AG09309 (cell line): ENCODE results near the gene CSRP1.

Source experiments
- DNase-seq: peaks from one replicate; pipeline ENCODE4 v3.0.0-alpha.2; 2010; ENCODE audit warnings: low read depth
- H3K4me3 ChIP-seq: 2 replicates; pipeline ENCODE4 v1.5.1; 2011; ENCODE audit warnings: mild to moderate bottlenecking, low read depth, low read length, moderate library complexity; ENCODE audit not compliant: control insufficient read depth
- TF ChIP-seq, protein P1 (sequence below): IDR thresholded peaks from 2 replicates; pipeline ENCODE4 v1.5.1; 2011; ENCODE audit warnings: mild to moderate bottlenecking, low read depth, low read length, inconsistent platforms; ENCODE audit not compliant: insufficient read depth, control insufficient read depth; ENCODE audit errors: missing control alignments

The CSRP1 gene

DNA sequence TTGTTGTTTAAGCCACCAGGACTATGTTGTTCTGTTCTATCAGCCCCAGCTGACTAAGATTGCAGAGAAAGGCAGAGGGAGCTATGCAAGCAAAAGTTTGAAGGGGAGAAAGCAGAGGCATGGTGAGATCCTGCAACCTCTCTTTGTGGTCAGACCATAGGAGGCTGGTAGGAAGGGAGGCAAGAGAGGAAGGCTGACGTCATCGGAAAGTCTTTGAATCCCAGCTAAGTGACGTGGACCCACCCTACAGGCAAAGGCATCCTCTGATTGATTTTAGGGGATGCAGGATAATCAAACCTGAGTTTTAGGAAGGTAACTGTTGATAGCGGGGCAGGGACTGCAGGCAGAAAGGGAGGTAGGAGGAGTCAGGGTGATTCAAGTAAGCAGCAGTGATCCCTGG, 62.1 kb downstream of the CSRP1 start:
- TF ChIP-seq, protein P1, sequence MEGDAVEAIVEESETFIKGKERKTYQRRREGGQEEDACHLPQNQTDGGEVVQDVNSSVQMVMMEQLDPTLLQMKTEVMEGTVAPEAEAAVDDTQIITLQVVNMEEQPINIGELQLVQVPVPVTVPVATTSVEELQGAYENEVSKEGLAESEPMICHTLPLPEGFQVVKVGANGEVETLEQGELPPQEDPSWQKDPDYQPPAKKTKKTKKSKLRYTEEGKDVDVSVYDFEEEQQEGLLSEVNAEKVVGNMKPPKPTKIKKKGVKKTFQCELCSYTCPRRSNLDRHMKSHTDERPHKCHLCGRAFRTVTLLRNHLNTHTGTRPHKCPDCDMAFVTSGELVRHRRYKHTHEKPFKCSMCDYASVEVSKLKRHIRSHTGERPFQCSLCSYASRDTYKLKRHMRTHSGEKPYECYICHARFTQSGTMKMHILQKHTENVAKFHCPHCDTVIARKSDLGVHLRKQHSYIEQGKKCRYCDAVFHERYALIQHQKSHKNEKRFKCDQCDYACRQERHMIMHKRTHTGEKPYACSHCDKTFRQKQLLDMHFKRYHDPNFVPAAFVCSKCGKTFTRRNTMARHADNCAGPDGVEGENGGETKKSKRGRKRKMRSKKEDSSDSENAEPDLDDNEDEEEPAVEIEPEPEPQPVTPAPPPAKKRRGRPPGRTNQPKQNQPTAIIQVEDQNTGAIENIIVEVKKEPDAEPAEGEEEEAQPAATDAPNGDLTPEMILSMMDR, result no peak
- H3K4me3 ChIP-seq, result no peak overlapping the region
- no peak for DNase-seq

DNA sequence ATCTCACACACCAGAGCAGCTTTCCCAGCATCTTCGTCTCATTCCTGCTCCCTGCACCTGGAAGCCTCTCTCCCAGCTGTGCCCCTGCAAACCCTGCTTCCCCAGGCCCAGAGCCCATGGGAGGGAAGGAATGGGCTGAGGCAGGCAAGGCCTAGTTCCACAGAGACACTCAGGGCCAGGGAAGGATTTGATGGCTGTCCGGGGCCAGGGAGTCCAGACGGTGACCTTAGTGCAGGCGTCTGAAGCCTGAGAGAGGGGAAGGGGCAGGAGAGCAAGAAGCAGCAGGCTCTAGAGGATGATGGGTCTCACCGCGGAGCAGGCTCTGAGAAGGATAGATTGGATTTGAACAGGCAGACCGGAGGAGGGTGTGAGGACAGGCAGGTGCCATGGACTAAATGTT, 63.2 kb downstream of the CSRP1 start:
- no peak overlapping the region for H3K4me3 ChIP-seq
- DNase-seq, result no peak
- TF ChIP-seq, protein P1, result no peak

DNA sequence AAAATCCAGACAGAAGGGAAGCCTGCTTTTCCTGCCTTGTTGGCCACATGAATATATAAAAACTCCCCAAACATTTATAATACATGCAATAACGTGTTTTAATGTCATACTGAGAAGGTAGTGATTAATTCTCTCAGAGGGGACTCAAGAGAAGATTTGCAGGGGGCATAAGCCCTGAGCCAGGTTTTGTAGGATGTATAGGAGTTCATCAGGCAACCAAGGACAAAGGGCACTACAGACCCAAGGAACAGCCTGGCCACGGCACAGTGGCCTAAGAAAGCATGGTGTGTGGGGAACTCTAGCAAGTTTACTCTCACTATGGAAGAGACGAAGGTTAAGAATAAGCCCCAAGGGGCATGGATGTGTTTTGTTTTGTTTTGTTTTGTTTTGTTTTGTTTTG, 70.0 kb downstream of the CSRP1 start:
- TF ChIP-seq, protein P1, result no peak
- H3K4me3 ChIP-seq, result no peak overlapping the region
- DNase-seq, result no peak

DNA sequence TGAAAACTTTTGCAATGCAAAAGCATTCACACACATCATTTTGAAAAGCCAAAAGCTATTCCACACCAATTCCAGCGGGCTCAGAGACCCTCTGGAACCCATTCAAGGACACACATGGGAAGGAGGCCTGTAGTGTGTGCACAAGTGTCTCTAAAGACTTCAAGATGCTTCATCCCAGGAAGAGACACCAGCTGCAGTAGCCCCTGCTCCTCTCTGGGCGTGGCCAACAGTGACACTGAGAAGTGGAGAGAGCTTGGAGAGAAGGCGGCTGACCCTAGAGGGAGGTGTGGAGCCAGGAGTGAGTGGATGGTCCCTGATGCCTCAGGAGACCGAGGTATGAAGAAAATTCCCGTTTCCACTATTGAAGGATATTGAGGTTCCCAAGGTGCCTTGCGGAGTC, 70.5 kb downstream of the CSRP1 start:
- DNase-seq, result no peak
- TF ChIP-seq, protein P1, result no peak
- no peak overlapping the region for H3K4me3 ChIP-seq

DNA sequence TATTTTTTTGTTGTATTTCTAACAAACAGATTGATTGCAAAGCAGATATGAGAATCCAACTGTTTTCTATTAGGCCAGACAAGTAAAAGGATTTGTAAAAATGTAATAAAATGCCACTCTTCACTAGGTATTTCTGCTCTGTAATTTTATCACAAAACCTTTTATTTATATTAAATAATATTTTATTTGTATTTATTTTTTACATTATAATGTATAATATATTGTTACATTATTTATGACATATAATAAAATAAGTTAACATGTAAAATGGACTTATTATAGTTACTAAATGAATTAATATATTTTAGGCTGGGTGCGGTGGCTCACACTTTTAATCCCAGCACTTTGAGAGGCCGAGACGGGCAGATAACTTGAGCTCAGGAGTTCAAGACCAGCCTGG, 72.7 kb downstream of the CSRP1 start:
- TF ChIP-seq, protein P1, result no peak

DNA sequence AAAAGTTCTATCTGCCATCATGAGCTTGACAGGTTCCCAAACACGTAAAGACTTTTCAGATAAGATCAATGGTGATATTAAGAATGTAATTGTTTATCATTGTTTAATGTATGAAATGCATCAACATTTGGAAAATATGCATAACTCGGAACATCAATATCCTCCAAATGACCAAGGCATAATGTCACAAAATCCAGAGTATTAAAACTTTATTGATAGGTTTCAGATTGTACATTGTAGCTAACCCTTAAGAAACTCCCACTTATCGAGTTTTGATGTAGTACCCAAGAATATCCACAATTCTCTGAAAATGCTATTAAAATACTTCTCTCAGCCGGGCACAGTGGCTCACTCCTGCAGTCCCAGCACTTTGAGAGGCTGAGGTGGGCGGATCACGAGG, 73.3 kb downstream of the CSRP1 start:
- no peak overlapping the region for H3K4me3 ChIP-seq
- no peak for DNase-seq
- TF ChIP-seq, protein P1, result no peak

More for the DNA sequence above, 72.7 kb downstream of the CSRP1 start:
- no peak for DNase-seq
- no peak overlapping the region for H3K4me3 ChIP-seq
